Thoracic aorta endothelial cell (primary cell): ENCODE measurements around the gene FAM184A. TPM values are rescaled to one million over a fixed set of nuclear protein-coding genes. Genes with fewer than 3 reads are reported as not detected.

ENCODE experiments used
- small RNA-seq: library from RNA; depleted of rRNA; stranded (forward); fragments of <200 nt; gene quantifications from one replicate; pipeline ENCODE3, GENCODE V24; 2012
- total RNA-seq: library from RNA; depleted of rRNA; stranded (reverse); fragments of >200 nt; gene quantifications from 2 replicates; pipeline ENCODE4 v1.2.3, GENCODE V29; 2012

Gene FAM184A
- 0.66 and 1.1 TPM in 2 replicates for total RNA-seq

GRCh38 chr6:119078376-119079282 lies at the start of gene FAM184A:
FAM184A (minus strand) TSS chr6:119078664; CDS start chr6:119078299, 365 bp downstream.

GRCh38 chr6:118934461-118935330 lies 143.8 kb downstream of the FAM184A start, which contains the start of gene MCM9:
MCM9 (minus strand) TSS chr6:118935159; CDS start chr6:118931723, 3,436 bp downstream.

Small RNA genes within 50 kb of the gene (small RNA-seq; reads per million reads assigned to genes)
- gene MIR548B (not detected), gene RF00019 (not detected)

Other genes with a start within 250 kb of the FAM184A start
- 33.1 and 36.1 TPM in 2 replicates for gene ASF1A, start 184.5 kb downstream of the FAM184A start, total RNA-seq
- 15.9 and 18.5 TPM in 2 replicates for gene MCM9, start 143.5 kb downstream of the FAM184A start, total RNA-seq